Measurements from ENCODE around the gene CAMK2G. TPM values are rescaled to one million over a fixed set of nuclear protein-coding genes. Genes with fewer than 3 reads are reported as not detected.

Gene CAMK2G
- total RNA-seq, 1 donor from 2014 or later = 48.9 TPM

- Histone ChIP-seq H3K27ac (no peak overlapping the region), H3K9me3 (no peaks in the 10 kb centered on the region), H3K4me1 (no peaks in the 10 kb centered on the region), H3K4me3 (no peak overlapping the region), H3K27me3 (no peaks in the 10 kb centered on the region), H3K36me3 (peaks cover 0 to 78% of the 10 kb centered on the region in 2 donors)
- TF ChIP-seq POLR2AphosphoS5 (IDR thresholded peaks at IDR 0.05; ENCODE audit: insufficient read depth in 1 of 2, low read depth in 1 of 2) (no peak), CTCF (IDR thresholded peaks at IDR 0.05) (no peak), POLR2A (IDR thresholded peaks at IDR 0.05) (no peak)
- intact Hi-C loops (cut with DNase I) = no loop called here
- DNase-seq (ENCODE audit: extremely low spot score in 2 of 2) = no peak
Observed at GRCh38 chr10:73843261-73843660, 31.1 kb downstream of the CAMK2G start.

- H3K4me1 ChIP-seq = no peaks in the 10 kb centered on the region
- intact Hi-C loops (cut with DNase I) = no loop called here
- DNase-seq (ENCODE audit: extremely low spot score in 2 of 2) = no peak
- no peak for TF ChIP-seq CTCF (IDR thresholded peaks at IDR 0.05)
- H3K4me3 ChIP-seq = no peak overlapping the region
- H3K27me3 ChIP-seq = no peaks in the 10 kb centered on the region
- peaks cover 0 to 74% of the 10 kb centered on the region in 2 donors for H3K36me3 ChIP-seq
- no peaks in the 10 kb centered on the region for H3K9me3 ChIP-seq
- H3K27ac ChIP-seq = no peak overlapping the region
Observed at GRCh38 chr10:73842349-73842748, 32.0 kb downstream of the CAMK2G start.

GRCh38 chr10:73841526-73842285 is 32.6 kb downstream of the CAMK2G start:
- TF ChIP-seq POLR2AphosphoS5 (IDR thresholded peaks at IDR 0.05; ENCODE audit: insufficient read depth in 1 of 2, low read depth in 1 of 2) (no peak), CTCF (IDR thresholded peaks at IDR 0.05) (no peak), POLR2A (IDR thresholded peaks at IDR 0.05) (no peak)
- no peak overlapping the region for H3K4me3 ChIP-seq
- no peaks in the 10 kb centered on the region for H3K9me3 ChIP-seq
- H3K27me3 ChIP-seq = no peaks in the 10 kb centered on the region
- intact Hi-C loops (cut with DNase I) = no loop called here
- no peak for DNase-seq (ENCODE audit: extremely low spot score in 2 of 2)
- peaks cover 0 to 73% of the 10 kb centered on the region in 2 donors for H3K36me3 ChIP-seq
- no peaks in the 10 kb centered on the region for H3K4me1 ChIP-seq
- no peak overlapping the region for H3K27ac ChIP-seq

- intact Hi-C loops (cut with DNase I) = no loop called here
- peaks cover 0 to 72% of the 10 kb centered on the region in 2 donors for H3K36me3 ChIP-seq
Observed at GRCh38 chr10:73841061-73841421, 33.3 kb downstream of the CAMK2G start.

More at GRCh38 chr10:73841061-73841421, 33.3 kb downstream of the CAMK2G start:
- no peak overlapping the region for H3K4me3 ChIP-seq
- no peak for DNase-seq (ENCODE audit: extremely low spot score in 2 of 2)
- H3K27ac ChIP-seq = no peak overlapping the region
- no peak for TF ChIP-seq POLR2AphosphoS5 (IDR thresholded peaks at IDR 0.05; ENCODE audit: insufficient read depth in 1 of 2, low read depth in 1 of 2)
- no peak for TF ChIP-seq POLR2A (IDR thresholded peaks at IDR 0.05)
- no peak for TF ChIP-seq CTCF (IDR thresholded peaks at IDR 0.05)
- no peaks in the 10 kb centered on the region for H3K4me1 ChIP-seq
- H3K27me3 ChIP-seq = no peaks in the 10 kb centered on the region
- H3K9me3 ChIP-seq = no peaks in the 10 kb centered on the region

Measured in vagina (tissue), 2 donors.